Stomach (tissue), 4 donors: ENCODE data around the gene BCAS1.

ENCODE experiments used
- CTCF ChIP-seq, 7 experiments: fragments of 450-650 bp in 4 of 7; fragments of 200-600 bp in 3 of 7; sonication (generic) in 3 of 7; IDR thresholded peaks; one replicate each; pipeline ENCODE4 v1.5.1; 2016 to 2019; ENCODE audit warnings: antibody characterized with exemption in 7 of 7, control low read depth in 2 of 7, mild to moderate bottlenecking in 1 of 7
- EP300 ChIP-seq: sonication (generic); formaldehyde crosslinking; IDR thresholded peaks from one replicate; pipeline ENCODE4 v1.6.1; 2017; ENCODE audit warnings: antibody characterized with exemption
- POLR2A ChIP-seq, 4 donors: fragments of 450-650 bp; IDR thresholded peaks; one replicate each; pipeline ENCODE4 v1.6.1; 2016; ENCODE audit warnings: antibody characterized with exemption in 4 of 4, control low read depth in 2 of 4, mild to moderate bottlenecking in 1 of 4, moderate library complexity in 1 of 4
- POLR2AphosphoS5 ChIP-seq, 3 donors: sonication (generic); formaldehyde crosslinking; IDR thresholded peaks; one replicate each; pipeline ENCODE4 v1.6.1; 2016; ENCODE audit warnings: antibody characterized with exemption in 3 of 3

- no peak for TF ChIP-seq POLR2AphosphoS5 (IDR thresholded peaks at IDR 0.05)
- no peak for TF ChIP-seq CTCF (IDR thresholded peaks at IDR 0.05)
- TF ChIP-seq POLR2A (IDR thresholded peaks at IDR 0.05), result no peak
- no peak for TF ChIP-seq EP300
Observed at GRCh38 chr20:53933232-53933846, 137.1 kb downstream of the BCAS1 start.
